Neural progenitor cell (in vitro differentiated cells): Measurements from ENCODE around the gene PDE5A.

Source experiments
- EZH2 ChIP-seq: fragments of 200-600 bp; sonication (generic); IDR thresholded peaks from 2 replicates; pipeline ENCODE4 v1.6.1; 2017; ENCODE audit warnings: antibody characterized with exemption, mild to moderate bottlenecking, moderate library complexity
- TF ChIP-seq, protein P1 (sequence below): fragments of 200-600 bp; sonication (generic); IDR thresholded peaks from 2 replicates; pipeline ENCODE4 v1.5.1; 2017; ENCODE audit warnings: antibody characterized with exemption, mild to moderate bottlenecking

DNA sequence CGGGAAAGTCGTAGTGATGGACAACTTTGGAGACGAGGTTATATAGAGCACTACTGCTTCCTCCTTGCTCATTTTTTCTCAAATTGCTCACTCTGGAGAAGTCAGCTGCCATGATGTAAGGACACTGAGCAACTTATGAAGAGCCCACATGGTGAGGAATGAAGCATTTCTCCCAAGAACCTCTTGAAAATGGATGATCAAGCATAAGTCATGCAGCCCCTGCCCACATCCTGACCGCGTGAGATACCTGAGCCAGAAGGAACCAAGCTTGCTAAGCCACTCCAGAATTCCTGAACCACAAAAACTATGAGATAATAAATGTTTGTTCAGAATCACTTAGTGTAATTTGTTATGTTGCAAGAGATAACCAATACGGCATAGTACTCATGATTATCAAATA is 42.8 kb downstream of the PDE5A start:
- TF ChIP-seq, protein P1, sequence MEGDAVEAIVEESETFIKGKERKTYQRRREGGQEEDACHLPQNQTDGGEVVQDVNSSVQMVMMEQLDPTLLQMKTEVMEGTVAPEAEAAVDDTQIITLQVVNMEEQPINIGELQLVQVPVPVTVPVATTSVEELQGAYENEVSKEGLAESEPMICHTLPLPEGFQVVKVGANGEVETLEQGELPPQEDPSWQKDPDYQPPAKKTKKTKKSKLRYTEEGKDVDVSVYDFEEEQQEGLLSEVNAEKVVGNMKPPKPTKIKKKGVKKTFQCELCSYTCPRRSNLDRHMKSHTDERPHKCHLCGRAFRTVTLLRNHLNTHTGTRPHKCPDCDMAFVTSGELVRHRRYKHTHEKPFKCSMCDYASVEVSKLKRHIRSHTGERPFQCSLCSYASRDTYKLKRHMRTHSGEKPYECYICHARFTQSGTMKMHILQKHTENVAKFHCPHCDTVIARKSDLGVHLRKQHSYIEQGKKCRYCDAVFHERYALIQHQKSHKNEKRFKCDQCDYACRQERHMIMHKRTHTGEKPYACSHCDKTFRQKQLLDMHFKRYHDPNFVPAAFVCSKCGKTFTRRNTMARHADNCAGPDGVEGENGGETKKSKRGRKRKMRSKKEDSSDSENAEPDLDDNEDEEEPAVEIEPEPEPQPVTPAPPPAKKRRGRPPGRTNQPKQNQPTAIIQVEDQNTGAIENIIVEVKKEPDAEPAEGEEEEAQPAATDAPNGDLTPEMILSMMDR: no peak
- TF ChIP-seq EZH2: no peak
